Stimulated activated CD8-positive, alpha-beta memory T cell treated with anti-CD3 and anti-CD28 coated beads, Interleukin-4, amount 100 ng/mL, for 24 hours (primary cell): ENCODE results near the gene CDHR4.
"Not testable (repeated sequence)": the region's sequence is repeated elsewhere in the genome, so short reads cannot be mapped to it uniquely, and the experiment has no call there.

ENCODE experiments used
- DNase-seq: peaks from one replicate; pipeline ENCODE4 v3.0.0-alpha.2; 2020; ENCODE audit warnings: low read depth

CDHR4 gene

DNA sequence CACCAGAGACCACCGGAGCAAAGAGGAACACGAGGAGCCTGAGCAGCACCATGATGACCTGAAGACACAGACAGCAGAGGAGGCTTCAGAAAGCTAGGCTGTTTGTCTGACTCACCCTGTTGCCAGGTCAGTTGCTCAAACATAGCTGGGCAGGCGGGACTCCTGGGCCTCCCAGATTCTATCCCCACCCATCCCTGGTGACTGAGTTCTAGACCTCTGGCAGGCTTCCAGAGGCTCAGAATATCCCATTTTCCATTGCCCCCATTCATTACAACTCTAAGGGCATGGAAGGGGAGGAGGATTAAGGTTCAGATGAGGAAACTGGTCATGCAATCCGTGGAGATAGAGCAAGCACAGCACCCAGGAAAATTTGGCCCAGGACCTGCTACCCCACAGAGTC is at the start of gene CDHR4:
Gene CDHR4, minus strand, starts transcription at position 113 of the 400 bp plus-strand sequence. Its CDS starts 61 bp downstream, at position 52.
- no peak for DNase-seq

- no peak for DNase-seq
These were observed 46.0 kb upstream of the CDHR4 start for GRCh38 chr3:49845694-49846093.

DNA sequence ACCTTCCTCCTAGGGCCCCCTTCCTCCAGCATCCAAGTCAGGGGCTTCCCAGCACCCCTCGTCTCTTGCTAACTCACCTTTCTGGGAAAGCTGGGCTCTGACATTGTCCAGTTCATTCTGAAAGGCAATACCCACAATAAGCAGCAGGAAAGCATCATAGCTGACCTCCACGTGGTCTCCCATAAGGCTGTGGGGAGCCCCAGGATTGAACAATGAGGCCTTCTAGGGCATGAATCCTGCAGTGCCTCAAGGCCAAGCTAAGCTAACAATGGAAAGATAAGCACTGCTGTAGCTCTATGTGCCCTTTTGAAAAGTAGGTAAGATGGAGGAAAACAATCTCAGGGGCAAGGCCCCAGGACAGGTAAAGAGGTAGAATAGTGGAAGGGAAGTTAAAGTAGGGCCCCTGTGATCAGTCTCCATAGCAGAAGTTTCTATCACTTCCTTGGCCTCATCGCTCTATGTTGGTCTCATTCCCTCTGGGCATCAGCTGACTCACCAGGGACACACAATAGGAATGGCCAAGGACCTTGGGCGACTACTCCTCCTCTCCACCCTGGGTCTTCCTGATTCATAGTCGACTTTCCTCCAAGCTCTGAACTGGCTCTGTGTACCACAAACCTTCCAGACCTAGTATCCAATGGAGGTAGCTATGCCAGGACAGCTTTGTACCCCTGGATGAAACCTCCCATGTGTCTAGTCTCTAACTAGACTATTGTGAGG is 45.0 kb upstream of the CDHR4 start:
- DNase-seq = no peak

DNA sequence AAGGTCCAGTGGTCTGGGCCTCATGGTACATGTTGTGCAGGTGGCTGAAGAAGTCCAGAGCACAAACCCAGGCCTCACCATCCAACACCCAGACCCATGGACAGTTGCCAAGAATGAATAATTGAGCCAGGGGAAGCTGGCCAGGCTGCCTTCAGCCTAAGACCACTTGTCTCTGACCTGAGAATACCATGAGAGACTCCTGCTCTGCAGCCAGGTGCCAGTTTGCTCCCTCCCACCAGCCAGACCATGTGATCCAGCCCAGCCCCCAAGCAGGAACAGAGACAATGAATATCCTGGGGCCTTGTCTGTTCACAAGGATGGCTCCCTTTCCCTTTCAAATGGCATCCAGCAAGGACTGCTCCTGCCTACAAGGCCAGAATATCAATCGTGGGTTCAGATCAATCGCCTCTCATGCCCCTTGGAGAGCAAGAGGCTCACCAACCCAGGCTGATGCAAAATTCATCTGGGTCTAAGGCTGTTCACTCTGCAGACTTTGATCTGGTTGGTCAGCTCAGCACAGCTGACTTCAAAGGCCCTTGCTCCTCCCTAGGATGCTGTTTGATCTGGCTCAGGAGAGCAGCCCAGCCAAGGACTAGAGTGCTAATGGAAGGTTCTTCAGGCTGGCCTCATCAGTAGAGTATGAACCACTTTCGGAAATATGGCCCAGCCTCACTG is 43.3 kb upstream of the CDHR4 start:
- DNase-seq = no peak

DNA sequence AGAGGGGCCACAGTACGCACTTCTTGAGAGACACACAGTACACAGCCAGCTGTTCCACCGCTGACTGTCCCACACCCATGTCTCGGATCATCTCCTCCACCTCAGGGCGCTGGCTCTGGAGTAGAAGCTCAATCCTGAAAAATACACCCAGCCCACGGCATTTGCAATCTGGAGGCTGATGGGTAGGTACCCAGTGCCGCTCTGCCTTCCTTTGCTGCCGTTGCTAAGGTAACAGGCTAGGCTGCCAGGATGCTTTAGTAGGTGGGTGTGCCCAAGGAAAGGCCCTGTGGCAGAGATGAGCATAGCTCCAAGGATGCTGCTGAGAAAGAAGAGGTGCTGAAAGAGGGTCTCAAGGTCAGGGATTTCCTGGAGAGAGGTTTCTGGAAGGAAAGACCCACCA is 42.1 kb upstream of the CDHR4 start:
- no peak for DNase-seq

GRCh38 chr3:49841126-49841696 is 41.5 kb upstream of the CDHR4 start:
- no peak for DNase-seq

GRCh38 chr3:49840388-49840787 is 40.7 kb upstream of the CDHR4 start:
- no peak for DNase-seq

- DNase-seq = peak; percentile 62
These were observed 39.6 kb upstream of the CDHR4 start for GRCh38 chr3:49839193-49839809.

- DNase-seq = no peak
These were observed 31.7 kb upstream of the CDHR4 start for GRCh38 chr3:49831341-49831740.

GRCh38 chr3:49826016-49826415 is 26.3 kb upstream of the CDHR4 start:
- DNase-seq = no peak

GRCh38 chr3:49823131-49823530 is 23.5 kb upstream of the CDHR4 start:
- not testable (repeated sequence) for DNase-seq

- DNase-seq = no peak
These were observed 14.0 kb upstream of the CDHR4 start, which contains the start of gene UBA7 for GRCh38 chr3:49813497-49814174. TSS of gene UBA7 (minus strand) at chr3:49813953. CDS start at chr3:49813787, 166 bp downstream.

- no peak for DNase-seq
These were observed 13.3 kb upstream of the CDHR4 start for GRCh38 chr3:49812916-49813496.

GRCh38 chr3:49807431-49808114 is 7.9 kb upstream of the CDHR4 start:
- no peak for DNase-seq

DNA sequence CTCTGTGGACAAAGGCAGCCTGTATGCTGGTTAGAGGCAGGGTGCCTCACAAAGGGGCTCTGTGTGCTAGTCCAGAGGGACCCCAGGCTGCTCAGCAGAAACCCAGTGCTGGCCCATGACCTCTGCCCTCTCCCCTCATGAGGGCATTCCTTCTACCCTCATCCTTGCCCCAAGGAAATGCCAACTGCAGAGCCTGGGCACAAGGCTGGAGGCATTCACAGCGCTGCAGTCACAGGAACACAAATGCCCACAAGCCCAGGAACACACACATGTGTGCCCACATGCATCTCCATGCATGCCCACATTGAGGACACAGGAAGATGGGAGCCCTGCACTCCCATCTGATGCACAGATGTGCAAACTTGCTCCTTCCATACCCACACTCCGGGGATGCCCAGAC is 7.2 kb upstream of the CDHR4 start:
- no peak for DNase-seq

DNA sequence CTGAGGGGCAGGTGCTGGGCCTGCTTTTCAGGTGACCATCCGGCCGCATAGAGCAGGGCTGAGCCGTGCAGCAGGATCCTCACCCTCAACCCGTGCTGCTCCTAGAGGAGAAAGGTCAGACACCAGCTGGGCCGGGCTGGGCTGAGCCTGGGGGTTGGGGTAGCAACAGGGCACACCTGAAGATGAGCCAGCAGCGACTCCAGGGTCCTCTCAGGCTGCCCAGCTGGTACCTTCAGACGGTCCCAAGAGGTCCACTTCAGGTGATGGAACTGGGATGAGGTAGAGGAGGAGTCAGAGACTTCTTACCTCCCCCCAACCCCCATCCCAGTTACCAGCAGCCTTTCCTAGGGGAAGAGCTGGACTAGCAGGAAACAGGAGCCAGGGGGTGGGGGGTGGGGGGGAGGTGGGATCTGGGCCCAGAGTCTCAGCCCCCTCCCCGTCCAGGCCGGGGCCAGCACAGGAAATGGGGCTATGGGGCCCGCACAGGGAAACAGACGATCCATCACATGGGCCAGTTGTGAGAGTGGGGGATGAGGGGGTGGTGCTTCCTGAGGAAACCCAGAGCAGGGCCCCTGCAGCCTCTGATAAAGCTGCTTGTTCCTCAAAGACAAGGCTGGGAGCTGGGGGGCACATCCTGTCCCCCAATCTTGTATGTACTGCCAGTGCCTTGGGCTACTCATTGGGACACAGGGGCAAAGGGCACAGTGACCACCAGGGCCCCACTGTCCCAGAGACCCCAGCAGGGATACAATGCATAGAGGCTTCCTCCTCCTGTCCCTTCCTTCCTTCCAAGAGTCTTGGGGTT is 6.4 kb upstream of the CDHR4 start:
- DNase-seq = no peak

GRCh38 chr3:49805367-49805782 is 5.7 kb upstream of the CDHR4 start:
- DNase-seq = no peak

DNA sequence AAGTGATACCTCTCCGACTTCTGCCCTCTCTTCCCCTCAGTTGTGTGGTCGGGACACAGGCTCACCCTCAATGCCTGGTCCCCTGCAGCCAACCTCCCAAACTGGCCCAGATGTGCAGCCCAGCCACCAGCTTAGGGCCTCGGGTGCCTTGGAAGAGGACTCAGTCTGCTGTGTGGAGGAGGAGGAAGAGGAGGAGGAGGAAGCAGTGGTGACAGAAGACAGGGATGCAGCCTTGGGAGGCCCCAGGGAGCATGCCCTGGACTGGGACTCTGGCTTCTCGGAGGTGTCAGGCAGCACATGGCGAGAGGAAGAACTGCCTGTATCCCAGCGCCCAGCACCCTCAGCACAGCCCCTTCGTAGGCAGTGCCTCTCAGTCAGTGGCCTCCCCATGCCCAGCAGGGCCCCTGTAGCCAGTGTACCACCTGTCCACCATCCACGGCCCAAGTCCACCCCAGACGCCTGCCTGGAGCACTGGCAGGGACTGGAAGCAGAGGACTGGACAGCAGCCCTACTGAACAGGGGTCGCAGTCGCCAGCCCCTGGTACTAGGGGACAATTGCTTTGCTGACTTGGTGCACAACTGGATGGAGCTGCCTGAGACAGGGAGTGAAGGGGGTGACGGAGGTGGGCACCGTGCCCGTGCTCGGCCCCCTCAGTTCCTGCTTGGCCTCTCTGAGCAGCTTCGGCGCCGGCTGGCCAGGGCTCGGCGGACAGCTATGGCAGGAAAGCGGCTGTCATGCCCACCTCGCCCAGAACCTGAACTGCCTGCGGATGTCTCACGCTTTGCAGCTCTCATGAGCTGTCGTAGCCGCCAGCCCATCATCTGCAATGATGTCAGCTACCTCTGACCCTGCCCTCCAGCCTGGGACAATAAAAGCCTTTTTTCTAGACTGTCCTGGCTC is 4.7 kb upstream of the CDHR4 start:
- DNase-seq = no peak

- DNase-seq = no peak
These were observed 3.9 kb upstream of the CDHR4 start for GRCh38 chr3:49803465-49804140.
